Amniotic stem cell (primary cell): ENCODE results near the gene SYVN1.
"Not testable (repeated sequence)": the region's sequence is repeated elsewhere in the genome, so short reads cannot be mapped to it uniquely, and the experiment has no call there.

Experiments used
- DNase-seq: peaks from one replicate; lab custom pipeline; 2025; lab: John Stamatoyannopoulos, UW

SYVN1 gene

DNA sequence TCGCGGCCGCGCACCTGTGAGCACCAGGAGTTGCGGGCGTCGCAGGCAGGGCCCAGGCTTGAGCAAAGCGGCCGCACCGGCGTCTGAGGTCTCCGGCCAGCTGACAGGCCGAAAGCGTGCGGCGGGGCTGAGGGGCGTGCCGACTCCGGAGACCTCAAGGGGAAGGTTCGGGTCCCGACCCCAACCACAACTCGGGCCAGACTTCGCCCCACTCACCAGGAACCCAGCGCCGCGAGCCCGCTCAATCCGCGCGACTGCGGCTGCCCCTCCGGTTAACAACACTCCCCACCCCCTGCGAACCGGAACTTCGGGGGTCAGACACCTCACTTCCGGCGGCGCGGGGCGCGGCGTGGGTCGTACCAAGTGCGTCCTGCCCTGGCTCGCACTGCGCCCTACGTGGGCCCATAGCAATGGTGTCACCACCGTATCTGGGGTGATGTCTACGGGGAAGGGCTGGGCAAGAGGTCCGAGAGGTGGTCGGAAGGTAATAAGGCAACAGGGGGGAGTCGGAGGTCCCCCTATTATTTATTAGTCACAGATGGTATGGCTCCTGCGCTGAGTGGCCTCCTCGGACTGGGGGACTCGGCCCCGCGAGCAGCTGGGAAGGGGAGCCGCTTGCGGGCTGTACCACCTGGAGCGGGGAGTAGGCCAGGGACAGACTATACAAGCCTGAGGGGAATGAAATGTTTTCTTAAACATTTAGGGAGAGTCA lies at the start of gene SYVN1:
TSS of gene SYVN1 (minus strand) at position 280 of the 712 bp plus-strand sequence. CDS start 918 bp downstream, outside the sequence.
- DNase-seq: peak; percentile 50

DNA sequence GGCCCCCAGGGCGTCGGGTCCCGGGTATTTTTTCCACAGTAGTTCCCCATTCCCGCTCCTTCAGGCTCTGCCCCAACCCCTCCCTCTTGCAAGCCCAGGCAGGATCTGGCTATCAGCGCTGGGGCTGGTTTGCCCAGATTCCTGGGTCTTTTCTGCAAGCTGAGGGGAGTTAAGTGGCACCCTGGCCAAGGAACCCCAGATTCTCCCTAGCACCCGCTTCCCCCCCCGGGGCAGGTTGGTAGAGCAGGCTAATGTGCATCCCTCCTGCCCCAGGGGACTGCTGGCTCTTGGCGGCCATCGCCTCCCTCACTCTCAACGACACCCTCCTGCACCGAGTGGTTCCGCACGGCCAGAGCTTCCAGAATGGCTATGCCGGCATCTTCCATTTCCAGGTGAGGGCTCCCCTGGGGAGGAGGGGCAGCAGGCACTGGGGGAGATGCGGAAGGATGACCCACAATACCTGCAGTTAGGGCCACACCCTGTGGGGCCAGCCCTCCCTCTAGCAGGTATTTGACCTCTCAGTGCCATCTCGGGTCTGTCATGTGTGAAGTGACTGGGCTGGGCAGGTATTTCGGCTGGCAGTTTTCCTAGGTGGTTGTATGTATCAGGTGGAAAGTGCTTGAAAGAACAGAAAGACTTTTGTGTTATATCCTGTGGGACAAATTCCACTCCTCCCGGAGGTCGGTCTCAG lies 49.0 kb upstream of the SYVN1 start:
- DNase-seq: no peak

DNA sequence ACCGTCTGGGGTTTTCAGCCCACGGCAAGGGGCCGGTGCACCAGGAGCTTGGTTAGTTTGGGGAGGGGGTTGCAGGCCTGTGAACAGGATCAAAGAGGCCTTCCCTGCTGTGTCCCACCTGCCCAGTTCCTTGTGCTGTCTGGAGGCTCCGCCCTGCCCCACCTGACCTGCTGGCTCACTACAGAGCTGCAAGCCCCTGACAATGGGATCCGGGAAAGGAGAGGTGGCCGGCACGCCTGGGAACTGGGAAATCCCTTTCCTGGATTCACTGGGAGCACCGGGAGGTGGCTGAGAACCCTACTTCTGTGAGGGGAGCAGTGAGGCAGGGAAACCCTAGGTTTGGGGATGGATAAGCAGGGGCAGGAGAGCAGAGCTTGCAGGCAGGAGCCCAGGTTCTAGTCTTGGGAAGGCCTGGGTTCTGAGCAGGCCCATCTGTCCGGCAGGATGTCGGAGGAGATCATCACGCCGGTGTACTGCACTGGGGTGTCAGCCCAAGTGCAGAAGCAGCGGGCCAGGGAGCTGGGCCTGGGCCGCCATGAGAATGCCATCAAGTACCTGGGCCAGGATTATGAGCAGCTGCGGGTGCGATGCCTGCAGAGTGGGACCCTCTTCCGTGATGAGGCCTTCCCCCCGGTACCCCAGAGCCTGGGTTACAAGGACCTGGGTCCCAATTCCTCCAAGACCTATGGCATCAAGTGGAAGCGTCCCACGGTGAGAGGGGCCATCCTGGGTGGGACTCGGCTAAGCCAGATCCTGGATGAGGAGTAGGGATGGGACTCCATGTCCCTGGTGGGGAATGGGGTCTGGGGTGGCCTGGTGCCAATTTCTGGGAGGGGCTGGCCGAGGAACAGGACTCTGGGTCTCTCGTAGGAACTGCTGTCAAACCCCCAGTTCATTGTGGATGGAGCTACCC lies 48.2 kb upstream of the SYVN1 start:
- no peak for DNase-seq

DNA sequence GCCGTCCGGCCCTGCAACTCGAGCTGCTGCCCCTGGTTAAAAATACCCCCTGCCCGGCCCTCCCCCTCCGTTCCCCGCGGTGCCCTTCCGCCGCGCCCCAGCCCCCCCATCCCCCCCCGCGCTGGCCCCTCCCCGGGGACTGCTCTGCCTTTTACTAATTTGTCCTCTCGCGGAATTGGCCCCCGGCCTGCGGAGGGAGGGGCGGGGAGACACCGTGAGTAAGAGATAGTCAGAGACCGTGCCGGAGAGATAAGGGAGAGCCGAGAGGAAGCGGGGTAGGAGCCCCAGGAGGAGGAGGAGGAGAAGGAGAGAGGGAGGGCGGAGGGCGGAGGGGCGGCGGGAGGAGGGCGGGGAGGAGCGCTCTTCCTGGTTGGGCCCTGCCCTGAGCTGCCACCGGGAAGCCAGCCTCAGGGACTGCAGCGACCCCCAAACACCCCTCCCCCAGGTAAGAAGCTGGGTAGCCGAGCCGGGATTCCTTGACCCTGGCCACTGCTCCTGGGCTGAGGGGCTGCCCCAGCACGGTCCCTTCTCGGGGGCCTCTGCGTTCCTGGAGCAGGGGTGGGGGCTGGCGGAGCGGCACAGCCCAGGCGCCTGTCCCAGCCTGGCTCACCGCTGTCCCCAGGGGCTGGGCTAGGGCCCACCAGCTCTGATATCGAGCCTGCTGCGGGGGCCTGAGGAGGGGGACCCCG lies 47.4 kb upstream of the SYVN1 start, which contains the start of gene CAPN1:
TSS of gene CAPN1 (plus strand) at position 360 of the 689 bp plus-strand sequence. CDS start 774 bp downstream, outside the sequence.
- DNase-seq: peak; percentile 83

DNA sequence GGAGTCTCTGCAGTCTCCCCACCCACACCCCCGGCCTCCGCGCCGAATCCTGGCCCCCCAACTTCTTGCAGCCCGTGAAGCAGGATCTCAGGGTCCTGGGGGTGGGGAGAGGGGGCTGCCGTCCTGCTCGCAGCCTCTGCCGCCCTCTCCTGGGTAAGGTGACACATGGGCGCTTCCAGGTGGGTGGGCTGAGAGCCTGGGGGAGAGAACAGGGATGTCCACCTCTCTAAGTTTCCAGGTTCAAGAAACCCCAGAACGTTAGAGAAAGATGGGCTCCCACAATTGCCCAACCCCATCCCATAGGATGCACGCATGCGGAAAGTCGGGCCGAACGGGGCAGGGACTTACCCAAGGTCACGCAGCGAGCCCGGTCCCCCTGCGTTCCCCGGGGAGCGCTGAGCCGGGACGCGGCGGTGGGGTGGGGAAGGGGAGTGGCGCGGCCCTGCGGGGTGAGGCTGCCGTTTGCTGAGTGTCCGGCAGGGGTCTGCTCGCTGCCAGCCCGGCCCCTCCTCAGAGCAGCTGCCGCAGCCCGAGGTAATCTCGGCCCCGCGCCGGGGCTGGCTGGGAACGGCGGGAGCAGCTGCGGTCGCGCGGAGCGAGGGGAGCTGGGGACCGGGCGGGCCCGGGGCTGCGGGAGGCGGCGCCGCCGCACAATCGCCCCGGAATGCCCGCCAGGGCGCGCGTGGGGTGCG lies 46.7 kb upstream of the SYVN1 start:
- peak; percentile 41 for DNase-seq

DNA sequence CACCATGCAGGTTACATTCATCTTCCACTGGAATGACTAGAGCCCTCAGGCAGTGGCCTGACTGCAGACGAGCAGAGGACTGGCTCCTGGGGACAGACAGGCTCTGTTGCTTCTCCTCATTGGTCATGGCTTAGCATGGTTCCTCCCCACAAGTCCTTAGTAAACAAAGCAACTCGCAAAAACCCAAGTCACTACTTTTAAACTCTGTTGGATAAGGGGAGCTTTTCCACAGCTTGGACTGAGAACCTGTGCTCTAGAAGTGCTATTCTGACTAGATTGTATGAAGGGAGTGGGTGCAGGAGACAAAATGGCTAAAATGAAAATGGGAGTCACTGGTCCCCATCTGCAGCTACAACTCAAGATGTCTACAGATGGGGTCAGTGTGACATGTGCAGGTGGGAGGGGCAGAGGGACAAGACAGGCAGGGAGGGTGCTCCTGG lies 40.3 kb upstream of the SYVN1 start:
- not testable (repeated sequence) for DNase-seq

DNA sequence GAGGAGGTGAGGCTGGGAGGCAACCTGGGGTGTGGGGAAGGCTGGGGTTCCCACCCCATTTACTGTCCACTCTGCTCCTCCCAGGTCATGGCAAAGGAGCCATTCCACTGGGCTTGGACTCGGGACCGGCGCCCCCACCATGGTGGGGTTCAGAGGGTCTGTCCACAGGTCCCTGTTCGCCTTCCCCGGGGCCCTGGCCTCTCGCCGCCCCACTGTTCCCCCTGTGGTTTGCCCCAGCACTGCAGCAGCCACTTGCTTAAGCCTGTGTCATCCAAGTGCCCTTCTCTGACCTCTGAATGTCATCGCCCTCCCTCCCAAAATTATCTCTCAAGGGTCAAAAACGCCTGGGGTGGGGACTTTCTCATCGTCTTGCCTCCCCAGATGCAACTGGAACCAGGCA lies 38.3 kb upstream of the SYVN1 start:
- DNase-seq: no peak

DNA sequence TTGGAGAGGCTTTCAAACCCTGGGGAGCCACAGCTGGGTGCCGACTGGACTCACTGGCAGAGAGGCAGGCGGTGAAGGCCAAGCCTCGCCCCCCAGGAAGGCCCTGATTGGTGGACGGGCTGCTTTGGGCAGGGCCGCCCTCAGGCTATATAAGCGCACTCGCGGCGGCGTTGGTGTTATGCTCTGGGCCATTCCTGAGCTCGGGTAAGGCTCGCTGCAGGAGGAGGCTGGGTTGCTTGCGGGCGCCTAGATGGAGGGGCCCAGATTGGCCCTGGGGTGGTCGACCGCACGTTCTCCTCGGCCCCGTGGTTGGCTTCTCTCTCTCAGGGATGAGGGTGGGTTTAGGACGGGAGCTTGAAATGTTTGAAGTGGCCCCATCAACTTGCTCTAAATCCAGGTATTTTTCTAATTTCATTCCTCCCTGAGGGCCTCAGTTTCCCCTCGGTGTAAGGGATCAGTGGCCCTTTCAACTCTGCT lies 35.8 kb upstream of the SYVN1 start, which contains the start of gene SPDYC:
TSS of gene SPDYC (plus strand) at position 176 of the 477 bp plus-strand sequence. CDS start 1,125 bp downstream, outside the sequence.
- DNase-seq: no peak

DNA sequence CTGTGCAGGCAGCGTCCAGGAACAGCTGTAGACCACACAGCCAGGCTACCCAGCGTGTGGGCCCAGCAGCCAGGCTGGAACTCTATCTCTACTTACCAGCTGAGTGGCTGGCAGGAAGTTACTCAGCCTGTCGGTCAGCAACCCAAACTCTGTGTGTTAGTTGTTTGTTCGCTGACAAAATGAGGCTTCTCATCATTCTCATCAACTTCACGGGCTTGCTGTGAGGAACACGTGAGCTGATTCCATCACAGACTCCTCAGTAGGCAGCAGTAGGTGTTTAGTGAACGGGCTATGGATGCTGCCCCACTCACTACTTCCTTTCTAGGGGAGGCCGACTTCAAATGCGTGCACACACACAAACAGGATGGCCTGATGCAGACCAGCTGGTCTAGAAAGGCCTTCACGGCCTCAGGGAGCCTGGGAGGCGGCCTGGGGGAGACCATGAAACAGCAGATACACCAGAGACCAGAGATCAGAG lies 34.9 kb upstream of the SYVN1 start:
- DNase-seq: no peak

DNA sequence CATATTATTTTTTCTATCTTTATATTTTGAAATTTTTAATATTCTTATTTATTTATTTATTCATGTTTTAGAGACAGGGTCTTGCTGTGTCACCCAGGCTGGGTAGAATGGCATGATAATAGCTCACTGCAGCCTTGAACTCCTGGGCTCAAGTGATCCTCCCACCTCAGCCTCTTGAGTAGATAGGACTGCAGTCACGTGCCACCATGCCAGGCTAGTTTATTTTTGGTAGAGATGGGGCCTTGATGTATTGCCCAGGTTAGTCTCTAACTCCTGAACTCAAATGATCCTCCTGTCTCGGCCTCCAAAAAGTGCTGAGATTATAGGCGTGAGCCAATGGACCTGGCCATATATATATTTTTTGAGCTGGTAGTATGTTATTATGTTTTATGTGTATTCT lies 33.3 kb upstream of the SYVN1 start:
- DNase-seq: no peak

DNA sequence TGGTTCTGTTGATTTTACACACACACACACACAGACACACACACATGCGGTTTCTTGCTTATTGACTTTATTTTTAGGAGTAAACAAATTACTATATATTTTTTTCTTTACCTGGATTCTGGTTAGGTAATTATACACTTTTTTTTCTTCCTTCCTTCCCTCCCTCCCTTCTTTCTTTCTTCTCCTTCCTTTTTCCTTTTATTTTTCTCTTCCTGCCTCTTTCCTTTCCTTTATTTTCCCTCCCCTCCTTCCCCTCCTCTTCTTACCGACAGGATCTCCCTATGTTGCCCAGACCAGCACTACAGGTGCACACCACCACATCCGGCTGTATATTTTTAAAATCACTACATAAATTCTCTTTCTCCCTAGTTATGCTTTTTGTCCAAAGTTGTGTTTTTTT lies 32.6 kb upstream of the SYVN1 start:
- no peak for DNase-seq

DNA sequence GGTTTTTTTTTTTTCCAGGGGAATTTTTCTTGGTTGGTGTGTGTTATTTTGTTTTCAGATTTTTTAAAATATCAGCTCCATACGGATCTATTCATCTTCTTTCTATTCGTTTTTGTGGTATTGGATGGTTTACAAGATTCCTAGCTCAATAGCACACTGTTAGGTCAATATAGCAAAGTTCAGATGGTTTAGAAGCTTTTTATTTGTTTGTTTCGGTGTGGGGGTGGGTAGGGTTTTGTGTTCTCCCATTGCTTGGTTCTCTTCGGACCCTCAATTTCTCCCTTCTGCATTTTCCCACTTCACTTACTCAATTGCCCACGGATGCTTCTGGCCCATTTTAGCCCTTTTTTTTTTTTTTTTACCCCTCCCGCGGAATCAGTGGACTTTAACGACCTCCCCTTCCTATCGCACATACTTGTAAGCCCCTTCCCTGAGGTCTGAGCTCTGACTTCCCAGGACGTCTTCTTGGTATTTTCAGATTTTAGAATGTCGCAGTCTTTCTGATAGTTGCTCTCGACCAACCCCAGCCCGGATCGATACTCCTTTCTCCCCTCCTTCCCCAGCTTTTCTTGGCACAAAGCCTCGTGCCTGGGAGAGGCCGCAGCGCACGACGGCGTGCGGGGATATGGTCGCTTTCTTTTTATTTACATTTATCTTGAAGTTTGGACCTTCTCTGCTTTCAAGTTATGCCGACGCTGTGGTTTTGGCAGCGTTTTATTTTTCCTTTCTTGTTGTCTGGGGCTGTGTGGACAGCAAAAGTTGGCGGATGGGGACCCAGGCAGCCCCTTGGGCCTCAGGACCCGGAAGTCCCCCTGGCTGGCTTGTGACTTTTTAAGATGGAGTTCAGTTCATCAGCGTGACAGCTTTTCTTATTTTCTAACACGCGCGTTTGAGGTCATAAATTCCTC lies 31.3 kb upstream of the SYVN1 start:
- DNase-seq: no peak

DNA sequence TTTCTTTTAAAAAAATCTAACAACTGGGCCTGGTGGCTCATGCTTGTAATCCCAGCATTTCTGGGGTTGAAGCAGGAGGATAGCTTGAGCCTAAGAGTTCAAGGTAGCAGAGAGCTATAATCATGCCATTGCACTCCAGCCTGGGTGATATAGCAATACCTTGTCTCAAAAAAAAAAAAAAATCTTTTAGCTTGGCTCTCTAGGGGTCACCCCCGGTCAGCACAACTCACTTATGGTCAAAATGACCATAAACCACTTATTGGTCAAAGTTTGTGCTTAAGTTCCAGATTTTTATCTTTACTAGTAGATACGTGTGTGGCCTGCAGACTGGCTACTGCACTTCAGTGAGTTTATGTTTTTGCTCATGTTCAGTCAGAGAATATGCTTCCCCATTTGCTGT lies 29.4 kb upstream of the SYVN1 start:
- no peak for DNase-seq

DNA sequence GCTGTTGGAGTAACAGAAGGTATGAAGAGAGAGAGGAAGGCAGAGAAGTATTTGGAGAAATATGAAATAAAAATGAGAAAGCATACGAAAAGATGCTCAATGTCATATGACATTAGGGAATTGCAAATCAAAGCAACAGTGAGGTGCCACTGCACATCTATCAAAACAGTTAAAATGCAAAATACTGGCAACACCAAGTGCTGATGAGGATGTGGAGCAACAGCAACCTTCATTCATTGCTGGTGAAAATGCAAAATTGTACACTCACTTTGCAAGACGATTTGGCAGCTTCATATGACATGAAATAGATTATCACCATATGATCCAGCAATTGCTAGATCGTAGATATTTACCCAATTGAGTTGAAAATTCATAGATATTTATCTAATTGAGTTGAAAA lies 26.3 kb upstream of the SYVN1 start:
- DNase-seq: no peak

DNA sequence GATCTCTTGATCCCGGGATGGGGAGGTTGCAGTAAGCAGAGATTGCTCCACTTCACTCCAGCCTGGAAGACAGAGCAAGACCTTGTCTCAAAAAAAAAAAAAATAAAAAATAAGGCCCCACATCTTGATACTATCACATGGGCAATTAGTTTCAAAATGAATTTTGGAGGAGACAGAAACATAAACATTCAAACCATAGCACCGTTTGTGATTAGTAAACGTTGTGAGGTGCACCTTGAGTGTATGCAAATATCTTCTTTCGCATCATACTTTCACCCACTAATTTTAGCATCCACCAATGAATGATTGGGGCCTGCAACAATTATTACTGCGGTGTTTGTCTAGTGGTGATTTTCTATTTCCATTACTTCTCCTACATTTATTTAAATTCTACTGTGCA lies 24.7 kb upstream of the SYVN1 start:
- no peak for DNase-seq

DNA sequence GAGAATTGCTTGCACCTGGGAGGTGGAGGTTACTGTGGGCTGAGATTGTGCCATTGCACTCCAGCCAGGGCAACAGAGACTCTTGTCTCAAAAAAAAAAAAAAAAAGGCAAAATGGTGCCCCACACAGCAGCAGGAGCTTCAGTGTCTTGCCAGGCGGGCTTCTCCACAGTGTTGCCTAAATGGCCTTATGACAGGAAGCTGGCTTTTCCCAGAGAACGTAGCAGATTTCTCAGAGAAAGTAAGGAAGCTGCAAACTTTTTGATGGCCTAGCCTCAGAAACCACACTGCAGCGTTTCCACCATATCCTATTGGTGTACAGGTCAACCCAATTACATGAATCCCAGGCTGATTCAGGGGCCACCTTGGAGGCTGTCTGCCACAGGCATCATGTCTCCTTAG lies 23.0 kb upstream of the SYVN1 start:
- no peak for DNase-seq

DNA sequence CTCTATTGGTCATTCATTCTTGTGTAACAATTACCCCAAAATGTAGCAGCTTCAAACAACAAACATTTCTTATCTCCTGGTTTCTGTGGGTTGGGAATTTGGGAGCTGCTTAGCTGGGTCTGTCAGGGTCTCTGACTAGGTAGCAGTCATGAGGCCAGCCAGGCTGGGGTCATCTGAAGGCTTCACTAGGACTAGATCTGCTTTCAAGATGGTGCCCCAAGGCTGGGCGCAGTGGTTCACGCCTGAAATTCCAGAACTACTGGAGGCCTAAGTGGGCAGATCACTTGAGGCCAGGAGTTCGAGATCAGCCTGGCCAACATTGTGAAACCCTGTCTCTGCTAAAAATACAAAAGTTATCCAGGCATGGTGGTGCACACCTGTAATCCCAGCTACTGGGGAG lies 22.6 kb upstream of the SYVN1 start:
- DNase-seq: no peak

DNA sequence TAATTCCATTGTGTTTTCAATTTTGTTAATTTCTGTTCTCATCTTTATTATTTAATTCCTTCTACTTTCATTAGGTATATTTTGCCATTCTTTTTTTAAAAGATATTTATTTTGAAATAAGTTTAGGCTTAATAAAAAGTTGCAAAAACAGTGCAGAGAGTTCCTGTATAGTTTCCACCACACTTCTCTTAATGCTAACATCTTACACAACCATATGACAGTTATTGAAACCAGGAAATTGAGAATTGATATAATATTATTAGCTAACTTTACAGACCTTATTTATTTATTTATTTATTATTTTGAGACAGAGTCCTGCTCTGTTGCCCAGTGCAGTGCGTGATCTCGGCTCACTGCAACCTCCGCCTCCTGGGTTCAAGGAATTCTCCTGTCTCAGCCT lies 21.9 kb upstream of the SYVN1 start:
- no peak for DNase-seq

DNA sequence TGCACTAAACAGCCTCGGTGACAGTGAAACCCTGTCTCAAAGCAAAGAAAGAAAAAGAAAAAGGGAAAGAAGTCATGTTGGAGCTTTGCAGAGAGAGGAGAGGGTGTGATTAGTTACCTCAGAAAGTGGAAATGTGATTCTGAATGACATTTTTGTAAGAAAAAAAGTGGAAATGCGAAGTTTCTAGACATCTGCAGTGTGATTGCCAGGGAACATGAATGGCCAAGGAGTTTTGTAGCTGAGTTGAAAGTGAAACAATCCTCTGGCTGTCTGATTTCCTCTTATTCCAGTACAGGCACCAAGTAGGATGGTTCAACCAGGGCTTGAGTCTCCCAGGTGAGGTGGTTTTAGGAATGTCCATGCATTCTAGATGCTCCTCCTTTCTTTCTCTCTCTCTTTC lies 17.8 kb upstream of the SYVN1 start:
- DNase-seq: no peak
